HG03378 (cell line): ENCODE data around the gene ZBTB40.

Experiments used
- ATAC-seq: cut with Tn5 transposase; IDR thresholded peaks from one replicate; pipeline ENCODE4 v1.9.1; 2021; ENCODE audit warnings: mild to moderate bottlenecking, moderate library complexity; ENCODE audit not compliant: unreplicated experiment

ZBTB40 gene

DNA sequence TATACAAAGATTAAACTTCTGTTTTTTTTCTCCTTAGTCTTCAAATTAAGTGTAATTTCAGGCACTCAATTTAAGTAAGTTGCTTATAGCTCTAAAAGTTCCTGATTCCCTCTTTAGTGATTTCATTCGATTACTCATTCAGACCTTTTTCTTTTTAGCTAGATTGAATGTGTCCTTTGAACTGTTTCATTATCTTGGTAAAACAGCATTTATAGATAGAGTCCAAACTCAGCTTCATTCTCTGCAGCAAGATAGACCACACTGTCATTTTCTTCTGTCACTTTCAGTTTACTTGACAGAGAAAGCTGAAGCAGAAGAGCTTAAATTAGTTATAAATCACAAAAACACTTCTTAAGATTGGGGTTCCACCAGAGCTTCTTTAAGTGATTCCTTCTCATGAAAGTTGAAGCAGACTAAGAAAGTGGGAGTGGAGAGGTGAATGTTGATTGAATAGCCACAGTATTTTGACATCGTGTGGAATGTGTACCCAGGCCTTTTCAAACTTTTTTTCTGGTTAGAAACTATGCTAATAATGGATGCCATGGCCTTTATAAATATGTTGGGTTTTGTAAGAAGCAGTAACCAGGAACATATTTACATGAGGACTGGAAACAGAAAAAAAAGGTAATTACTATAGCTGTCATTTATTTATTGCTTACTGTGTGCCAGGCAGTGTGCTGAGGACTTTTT lies 52.2 kb downstream of the ZBTB40 start:
- no peak for ATAC-seq

DNA sequence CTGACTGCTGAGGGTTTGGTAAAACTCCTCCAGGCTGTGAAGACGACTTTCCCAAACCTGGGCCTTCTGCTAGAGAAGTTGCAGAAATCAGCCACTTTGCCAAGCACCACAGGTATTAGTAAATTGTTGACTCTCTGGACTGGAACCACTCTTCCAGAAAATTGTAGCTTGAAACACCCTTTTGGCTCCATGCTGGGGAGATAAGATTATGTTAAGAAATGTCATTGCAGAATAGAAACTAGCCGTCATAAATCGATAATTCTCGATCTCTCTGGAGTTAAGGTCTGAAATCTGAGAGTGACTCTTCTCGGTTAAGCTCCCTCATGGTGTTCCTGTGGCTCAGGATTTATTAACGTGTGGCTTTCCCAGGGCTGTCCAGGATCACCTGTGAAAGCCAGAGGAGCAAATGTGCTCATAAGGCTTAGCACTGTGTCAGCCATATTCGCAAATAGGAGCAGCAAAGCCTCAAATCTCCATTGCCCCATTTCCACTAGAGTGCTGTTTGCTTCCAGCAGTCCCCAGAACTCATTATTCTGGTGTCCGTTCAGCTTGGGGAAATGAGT lies 54.6 kb downstream of the ZBTB40 start:
- ATAC-seq, result no peak

DNA sequence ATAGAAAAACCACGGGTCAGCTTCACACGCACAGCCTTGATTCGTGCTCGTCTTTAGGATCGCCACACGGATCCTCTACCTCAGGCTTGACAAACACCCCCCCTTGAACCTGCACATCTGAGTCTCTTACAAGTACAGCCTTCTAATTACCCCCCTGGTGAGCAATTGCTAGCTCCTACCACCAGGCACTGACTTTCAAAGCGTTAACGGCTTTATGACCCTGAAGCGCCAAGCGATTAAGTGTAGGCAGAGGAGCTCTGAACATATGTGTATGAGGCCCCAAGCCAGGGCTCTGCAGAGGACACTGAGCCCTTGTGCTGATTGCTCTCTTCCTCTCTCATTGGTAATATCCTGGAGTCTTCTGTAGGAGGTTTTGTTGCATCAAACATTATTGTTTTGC lies 55.9 kb downstream of the ZBTB40 start:
- ATAC-seq, result no peak

DNA sequence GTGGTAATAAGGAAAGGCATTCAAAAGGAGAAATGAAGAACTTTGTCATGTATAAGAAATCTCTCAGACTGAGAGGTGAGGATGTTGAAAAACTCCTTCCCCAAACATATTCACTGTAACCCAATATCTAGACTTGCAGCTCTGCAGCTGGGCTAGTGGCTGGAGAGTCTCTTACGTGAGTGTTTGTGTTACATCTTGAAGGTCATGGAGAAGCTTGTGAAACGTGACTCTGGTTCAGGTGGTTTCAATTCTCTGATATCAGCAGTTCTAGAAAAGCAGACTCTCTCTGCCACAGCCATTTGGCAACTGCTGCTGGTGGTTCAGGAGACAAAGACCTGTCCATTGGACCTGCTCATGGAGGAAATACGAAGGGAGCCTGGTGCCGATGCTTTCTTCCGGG lies 56.7 kb downstream of the ZBTB40 start:
- no peak for ATAC-seq

DNA sequence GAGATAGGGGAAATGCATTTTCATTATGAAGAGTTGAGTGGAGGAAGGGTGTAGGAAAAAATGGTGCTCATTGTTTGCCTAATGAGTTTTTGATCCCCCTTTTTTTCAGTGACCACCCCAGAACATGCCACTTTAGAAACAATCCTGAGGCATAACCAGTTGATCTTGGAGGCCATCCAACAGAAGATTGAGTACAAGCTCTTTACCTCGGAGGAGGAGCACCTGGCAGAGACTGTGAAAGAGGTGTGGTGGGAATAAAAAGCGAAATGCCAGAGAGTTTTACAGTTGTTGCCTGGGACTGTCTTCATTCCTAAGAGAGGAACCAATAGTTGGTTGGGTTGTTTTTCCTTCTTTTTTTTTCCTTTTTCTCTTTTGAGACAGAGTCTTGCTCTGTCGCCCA lies 57.3 kb downstream of the ZBTB40 start:
- ATAC-seq, result no peak

DNA sequence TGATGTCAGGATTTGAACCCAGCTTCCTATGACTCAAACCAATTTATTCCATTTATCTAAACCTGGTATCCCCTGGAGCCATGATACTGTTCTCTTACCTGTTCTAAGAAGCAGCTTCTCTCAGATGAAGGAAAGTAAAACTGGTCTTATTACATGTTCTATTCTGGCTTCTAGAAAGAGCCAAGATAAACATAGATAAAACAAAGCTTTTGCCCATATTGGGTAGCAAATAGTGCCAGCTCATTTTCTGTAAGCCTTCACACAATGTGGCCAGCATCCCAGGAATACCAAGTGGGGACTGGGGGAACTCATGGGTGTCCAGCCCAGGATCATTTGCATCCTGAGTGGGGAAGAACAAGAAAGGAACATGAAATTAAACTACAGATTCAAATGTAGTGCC lies 58.2 kb downstream of the ZBTB40 start:
- no peak for ATAC-seq

DNA sequence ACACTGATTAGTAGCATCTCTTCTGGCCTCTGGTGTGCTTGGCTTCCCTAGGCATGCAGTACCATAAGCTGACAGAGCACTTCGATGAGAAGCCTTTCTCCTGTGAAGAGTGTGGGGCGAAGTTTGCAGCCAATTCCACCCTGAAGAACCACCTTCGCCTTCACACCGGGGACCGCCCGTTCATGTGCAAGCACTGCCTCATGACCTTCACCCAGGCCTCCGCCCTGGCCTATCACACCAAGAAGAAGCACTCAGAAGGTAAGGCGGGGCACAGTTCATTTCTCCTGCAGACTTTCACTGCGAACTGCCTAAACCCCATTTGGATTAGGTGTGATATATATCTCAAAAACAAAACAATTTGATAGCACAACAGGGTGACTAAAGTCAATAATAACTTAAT lies 61.2 kb downstream of the ZBTB40 start:
- ATAC-seq, result no peak

DNA sequence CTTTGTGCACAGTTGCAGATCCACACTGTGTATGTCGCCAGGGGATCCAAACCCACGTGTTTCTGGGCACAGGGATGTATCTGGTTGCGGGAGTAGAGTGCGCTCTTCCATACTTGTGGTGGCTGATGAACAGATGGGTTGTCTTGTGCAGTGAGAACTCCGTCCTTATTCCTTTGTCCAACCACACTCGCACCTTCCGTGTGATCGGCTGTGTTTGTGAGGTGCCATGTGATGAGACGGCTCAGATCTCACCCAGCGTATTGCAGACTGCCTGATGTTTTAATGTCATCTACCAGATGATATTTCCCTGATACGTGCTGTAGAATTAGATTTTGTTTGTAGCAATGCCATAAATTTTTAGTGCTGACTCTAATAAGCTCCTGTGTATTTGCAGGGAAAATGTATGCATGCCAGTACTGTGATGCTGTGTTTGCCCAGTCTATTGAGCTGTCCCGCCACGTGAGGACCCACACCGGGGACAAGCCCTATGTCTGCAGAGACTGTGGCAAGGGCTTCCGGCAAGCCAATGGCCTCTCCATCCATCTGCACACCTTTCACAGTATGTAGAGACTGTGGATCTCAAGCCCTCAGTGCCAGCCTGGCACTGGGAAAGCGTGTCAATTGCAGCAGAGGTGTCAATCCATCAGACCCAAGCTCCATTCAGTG lies 65.4 kb downstream of the ZBTB40 start:
- no peak for ATAC-seq

DNA sequence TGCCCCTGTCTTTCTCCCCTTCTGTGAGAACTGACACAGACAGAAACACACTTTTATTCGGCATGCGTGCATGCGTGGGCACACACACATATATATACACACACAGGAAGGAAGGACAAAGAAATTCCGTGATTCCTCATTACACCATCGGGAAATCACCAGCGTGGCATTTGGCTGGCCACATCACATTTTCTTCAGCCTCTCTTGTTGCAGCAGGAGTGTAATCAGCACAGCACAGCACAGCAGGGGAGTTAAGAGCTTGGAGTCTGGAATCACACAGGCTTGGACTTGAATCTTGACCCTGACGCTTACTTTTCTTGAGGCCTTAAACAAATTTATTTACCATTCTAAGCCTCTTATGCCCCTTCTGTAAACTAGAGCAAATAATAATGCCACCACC lies 66.3 kb downstream of the ZBTB40 start:
- ATAC-seq, result no peak

DNA sequence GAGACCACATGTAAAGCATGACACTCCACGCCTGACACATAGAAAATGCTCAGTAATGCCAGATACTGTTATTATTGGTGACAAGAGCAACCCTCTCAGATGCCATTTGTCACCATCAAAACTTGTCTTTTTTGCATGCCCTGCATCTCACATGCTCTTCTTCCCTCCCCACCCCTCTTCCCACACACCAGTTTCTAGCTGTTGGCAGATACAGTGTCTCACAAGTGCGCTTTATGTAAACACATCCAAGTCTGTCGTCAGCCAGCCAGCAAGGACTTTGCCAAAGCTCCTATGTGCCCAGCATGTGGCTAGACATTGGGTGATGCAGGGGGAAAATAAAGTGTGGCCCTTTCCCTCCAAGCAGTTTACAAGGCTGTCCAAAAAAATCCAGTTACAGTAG lies 66.7 kb downstream of the ZBTB40 start:
- no peak for ATAC-seq

DNA sequence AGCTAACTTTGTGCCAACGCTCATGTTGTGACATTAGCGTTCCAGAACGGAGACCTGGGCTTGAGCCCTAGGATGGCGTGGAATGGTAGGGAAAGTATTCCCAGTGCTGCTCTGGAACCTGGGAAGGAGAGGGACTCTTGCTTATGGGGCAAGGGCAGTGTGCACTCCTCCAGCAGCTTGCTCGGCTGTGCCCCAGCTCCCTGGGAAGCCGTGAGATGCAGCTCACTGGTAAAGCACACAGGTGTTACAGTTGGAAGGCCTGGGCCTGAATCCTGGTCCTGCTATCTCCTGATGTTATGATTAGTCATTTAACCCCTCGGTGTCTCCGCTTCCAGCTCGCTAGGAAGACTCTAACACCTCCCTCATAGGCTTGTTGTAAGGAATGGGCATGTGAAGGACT lies 69.2 kb downstream of the ZBTB40 start:
- no peak for ATAC-seq

DNA sequence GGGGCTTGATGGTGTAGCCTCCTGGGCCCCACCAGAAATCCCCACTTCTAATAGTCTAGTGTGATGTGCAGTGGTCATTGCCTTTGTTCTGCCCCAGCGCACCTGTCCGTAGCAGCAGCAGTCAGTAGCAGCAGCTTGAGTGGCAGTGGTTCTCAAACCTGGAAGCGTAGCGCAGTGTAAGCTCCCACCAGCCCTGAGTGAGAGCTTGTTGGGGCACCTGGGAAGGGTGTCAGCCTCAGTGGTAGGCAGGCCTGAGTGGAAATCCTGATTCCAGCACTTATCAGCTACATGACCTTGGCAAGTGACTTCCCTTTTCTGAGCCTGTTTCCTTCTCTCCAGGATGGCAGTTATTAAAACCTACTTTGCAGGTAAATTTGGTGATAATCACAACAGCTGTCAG lies 70.0 kb downstream of the ZBTB40 start:
- ATAC-seq, result no peak

DNA sequence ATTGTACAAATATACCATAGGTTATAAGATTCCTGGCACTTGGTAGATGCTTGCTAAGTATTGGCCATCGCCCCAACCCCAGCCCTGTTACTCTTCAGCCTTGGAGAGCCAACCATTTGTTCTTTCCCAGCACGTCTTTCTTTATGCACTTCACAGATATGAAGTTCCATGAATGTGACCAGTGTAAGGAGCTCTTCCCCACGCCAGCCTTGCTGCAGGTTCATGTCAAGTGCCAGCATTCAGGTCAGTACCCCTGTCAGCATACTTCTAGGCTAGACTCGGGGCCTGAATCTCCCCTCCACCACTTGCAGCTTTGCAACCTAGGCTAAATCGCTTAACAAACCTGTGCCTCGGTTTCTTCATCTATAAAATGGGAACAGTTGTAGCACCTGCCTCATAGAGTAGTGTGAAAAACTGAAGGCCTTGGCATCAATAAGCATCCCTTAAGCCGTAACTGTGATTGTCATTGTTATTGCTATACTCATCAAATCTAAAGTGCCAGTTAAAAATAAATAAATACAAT lies 70.6 kb downstream of the ZBTB40 start:
- ATAC-seq, result no peak

DNA sequence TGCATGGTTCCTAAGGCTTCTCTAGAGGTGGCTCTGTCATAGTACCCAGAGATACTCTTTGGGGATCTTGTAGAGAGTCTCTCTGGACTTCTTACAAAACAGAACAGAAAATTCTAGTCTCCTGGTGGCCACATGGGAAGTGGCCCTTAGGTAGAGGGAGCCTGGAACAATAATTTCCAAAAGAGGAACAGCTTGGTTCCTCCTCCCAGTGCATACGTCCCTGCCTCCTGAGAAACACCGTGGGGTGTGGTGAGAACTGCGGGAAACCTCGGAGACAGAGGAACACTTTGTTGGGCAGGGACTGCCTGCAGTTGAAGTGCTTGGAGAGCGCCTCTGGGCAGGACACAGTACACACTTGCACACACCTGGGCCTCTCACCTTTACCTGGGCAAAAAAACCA lies 72.8 kb downstream of the ZBTB40 start:
- no peak for ATAC-seq

DNA sequence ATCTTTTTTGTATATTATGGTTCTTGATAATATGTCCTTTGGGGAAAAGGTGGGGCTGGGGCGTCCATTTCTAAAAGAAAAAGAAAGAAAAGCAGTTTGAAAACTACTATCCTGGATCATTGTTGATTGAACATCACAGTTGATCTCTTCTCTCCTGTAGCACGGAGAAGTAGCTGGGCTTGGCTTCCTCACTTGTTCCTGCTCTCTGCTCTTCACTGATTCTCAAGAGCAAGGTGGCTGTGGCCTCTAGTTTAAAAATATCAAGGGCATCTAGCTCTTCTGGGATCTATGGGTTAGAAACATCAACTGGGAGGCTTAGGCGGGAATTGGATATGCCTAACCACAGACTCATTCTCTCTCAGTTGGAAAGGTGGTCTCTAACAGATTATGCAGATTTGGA lies 73.6 kb downstream of the ZBTB40 start:
- no peak for ATAC-seq

DNA sequence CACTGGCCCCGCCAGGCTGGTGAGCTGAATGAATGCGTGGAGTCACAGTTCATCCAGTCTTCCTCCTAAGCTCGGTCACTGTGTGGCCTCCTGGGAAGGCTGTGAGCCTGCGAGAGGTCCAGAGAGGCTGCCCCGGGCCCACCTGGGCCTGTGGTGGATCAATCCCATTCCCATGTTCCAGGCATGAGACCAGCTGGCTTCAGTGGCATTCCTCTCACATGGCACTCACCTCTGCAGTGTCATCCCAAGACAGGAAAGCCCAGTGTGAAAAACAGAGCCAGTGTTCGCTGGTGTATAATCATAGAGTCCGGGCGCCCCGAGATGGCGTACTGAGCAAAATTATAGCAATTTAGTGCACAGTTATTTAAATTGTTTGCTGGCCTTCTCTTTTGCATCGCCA lies 74.0 kb downstream of the ZBTB40 start:
- ATAC-seq, result no peak

DNA sequence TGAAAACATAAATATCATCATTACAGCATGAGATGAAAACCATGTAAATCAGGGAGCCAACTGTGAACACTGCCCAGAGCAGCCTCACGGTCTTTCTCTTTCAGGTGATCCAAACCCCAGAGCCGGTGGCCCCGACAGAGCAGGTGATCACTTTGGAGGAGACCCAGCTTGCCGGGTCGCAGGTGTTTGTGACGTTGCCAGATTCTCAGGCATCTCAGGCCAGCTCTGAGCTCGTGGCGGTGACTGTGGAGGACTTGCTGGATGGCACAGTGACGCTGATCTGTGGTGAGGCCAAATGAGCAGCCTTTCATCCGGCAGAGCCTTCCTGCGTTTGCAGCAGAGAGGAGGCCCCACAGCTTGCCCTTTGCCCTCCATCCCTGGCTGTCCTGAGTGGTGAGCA lies 74.4 kb downstream of the ZBTB40 start:
- ATAC-seq, result no peak

DNA sequence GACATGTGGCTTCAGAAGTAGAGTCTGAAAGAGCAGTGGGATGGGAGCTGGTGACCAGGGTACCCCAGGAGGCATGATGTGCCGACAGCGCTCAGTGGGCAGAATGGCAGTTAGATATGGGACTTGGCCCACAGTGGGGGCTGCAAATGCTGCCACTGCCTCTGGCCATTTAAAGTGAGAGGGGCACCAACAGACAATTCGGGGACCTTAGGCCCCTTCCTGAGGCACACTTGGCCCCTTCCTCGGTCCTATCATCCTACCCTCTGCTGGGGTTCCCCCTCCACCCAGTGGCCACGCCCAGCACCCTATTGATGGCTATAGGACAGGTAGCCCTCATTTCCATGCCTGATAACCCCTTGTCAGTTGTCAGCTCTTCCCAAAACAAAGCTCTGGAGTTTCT lies 75.0 kb downstream of the ZBTB40 start:
- ATAC-seq, result no peak

DNA sequence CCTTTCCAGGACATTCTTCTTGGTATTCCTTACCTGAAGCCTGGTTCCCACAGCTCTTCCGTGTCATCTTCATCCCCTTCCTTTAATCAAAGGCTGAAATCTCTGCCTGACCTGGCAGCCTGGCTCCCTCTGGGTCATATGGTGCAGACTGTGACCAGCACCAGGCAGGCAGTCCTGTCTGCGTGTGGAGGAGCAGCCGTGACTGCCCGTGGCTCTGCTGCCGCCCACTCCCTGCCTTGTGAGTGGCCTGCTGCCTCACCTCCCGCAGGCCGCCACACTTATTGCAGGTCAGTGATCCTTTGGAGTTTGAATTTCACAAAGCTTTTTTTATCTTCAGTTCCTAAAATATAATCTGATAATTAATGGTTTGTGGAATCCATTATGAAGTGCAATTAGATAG lies 75.5 kb downstream of the ZBTB40 start:
- no peak for ATAC-seq

DNA sequence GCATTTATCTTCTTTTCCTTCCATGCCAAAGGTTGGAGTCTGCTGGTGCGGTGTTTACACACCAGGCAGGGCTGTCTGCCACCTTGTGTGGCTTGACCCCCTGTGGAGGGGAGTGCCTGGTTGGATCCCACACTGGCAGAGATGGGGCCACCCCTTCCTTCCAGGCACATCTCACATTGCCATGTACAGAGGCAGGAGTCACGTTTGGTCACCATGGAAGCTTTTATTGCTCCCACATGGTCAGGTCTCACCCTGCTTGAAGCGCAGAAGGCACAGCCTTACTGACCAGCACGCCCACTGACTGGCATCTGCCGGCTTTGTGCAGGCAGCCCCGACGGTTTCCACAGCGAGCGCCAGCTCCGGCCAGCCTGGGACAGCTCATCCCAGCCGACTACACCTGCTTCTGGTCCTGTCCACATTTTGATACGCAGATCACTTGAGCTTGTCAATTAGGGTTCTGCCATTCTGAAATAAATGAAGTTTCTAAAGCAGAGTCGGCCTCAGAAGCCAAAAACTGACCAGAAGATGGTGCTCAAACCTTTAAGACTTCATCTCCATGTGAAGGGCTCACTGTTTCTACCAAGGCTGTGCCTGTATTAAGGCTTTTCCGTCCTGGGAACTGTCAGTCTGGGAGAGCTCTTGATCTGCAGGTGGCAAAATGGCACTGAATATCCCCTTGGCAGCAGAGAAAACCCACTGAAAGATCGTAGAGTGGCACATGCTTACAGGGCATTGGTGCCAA lies 76.1 kb downstream of the ZBTB40 start:
- ATAC-seq, result no peak

DNA sequence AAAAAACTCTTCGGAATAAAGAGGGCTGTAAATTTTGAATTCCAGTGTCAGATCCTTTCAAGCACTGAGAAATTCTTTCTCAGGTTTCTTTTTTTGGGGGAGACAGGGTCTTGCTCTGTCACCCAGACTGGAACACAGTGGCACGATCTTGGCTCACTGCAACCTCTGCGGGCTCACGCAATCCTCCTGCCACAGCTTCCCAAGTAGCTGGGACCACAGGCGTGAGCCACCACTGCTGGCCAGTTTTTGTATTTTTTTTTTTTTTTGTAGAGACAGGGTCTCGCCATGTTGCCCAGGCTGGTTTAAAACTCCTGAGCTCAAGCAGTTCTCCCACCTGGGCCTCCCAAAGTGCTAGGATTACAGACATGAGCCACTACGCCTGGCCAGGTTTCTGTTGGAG lies 76.8 kb downstream of the ZBTB40 start:
- no peak for ATAC-seq
